Measurements from ENCODE around the gene DIP2C. TPM values are rescaled to one million over a fixed set of nuclear protein-coding genes. Genes with fewer than 3 reads are reported as not detected.
"Not testable (repeated sequence)": the region's sequence is repeated elsewhere in the genome, so short reads cannot be mapped to it uniquely, and the experiment has no call there.

Gene DIP2C
- total RNA-seq, 3 donors from 2014 or later: 8.0 to 72.0 (median 8.5) TPM

DNA sequence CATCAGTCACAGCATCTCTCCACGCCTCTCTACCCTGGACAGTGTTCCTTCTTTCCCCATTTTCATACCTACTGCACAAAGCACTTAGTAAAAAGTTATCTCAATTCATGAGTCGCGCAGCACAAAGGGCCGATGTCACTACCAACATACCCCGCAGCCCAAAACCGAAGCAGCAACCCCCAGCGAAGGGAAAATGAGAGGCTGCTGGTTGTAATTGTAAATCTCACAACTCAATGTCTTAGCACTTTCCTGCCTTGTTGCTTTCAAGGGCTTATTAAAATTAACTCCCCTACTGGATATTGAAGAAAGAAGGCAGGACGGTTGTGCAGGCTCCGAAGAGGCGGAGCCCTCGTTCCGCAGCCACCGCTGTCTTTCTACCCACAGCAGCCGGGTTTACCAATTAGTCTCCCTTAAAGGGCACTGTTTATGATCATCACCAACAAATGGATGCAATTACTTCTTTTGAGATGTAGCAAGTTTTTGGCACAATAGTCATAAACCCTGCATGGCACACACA lies 6.5 kb downstream of the DIP2C start:
- no peaks in the 10 kb centered on the region for H3K4me1 ChIP-seq (ENCODE audit: low read depth)
- intact Hi-C loops (cut with DNase I, micrococcal nuclease): loop anchor here in 1 of 2 donors (10.0 kb wide), 1 partner anchor 168 kb away; no protein-coding TSS in a partner anchor
- H3K9me3 ChIP-seq: no peaks in the 10 kb centered on the region
- ATAC-seq (no peak), DNase-seq (no peak)
- H3K36me3 ChIP-seq (ENCODE audit: low read depth): no peaks in the 10 kb centered on the region
- no peak overlapping the region for H3K4me3 ChIP-seq
- no peak for TF ChIP-seq CTCF (IDR thresholded peaks at IDR 0.05)

- Histone ChIP-seq H3K36me3 (ENCODE audit: low read depth) (no peaks in the 10 kb centered on the region), H3K9me3 (no peaks in the 10 kb centered on the region), H3K4me3 (no peak overlapping the region), H3K4me1 (ENCODE audit: low read depth) (no peaks in the 10 kb centered on the region)
- DNase-seq (peak in 1 of 3 donors; percentile 42), ATAC-seq (no peak)
- intact Hi-C loops (cut with DNase I, micrococcal nuclease): loop anchor here in 1 of 2 donors (10.0 kb wide), 1 partner anchor 167 kb away; no protein-coding TSS in a partner anchor
- no peak for TF ChIP-seq CTCF (IDR thresholded peaks at IDR 0.05)
Observed at GRCh38 chr10:681670-682318, 7.7 kb downstream of the DIP2C start.

- intact Hi-C loops (cut with DNase I, micrococcal nuclease): loop anchor here in 1 of 2 donors (10.0 kb wide), 1 partner anchor 166 kb away; no protein-coding TSS in a partner anchor
- H3K4me3 ChIP-seq: no peak overlapping the region
- no peaks in the 10 kb centered on the region for H3K36me3 ChIP-seq (ENCODE audit: low read depth)
- TF ChIP-seq CTCF (IDR thresholded peaks at IDR 0.05): no peak
- H3K9me3 ChIP-seq: no peaks in the 10 kb centered on the region
- DNase-seq (no peak), ATAC-seq (no peak)
- H3K4me1 ChIP-seq (ENCODE audit: low read depth): no peaks in the 10 kb centered on the region
Observed at GRCh38 chr10:680745-681144, 8.7 kb downstream of the DIP2C start.

GRCh38 chr10:680146-680545 lies 9.3 kb downstream of the DIP2C start:
- intact Hi-C loops (cut with DNase I, micrococcal nuclease): loop anchor here in 1 of 2 donors (10.0 kb wide), 1 partner anchor 165 kb away; no protein-coding TSS in a partner anchor
- no peak for DNase-seq
- no peak for TF ChIP-seq CTCF (IDR thresholded peaks at IDR 0.05)
- H3K9me3 ChIP-seq: no peaks in the 10 kb centered on the region
- H3K4me1 ChIP-seq (ENCODE audit: low read depth): no peaks in the 10 kb centered on the region
- no peak overlapping the region for H3K4me3 ChIP-seq
- H3K36me3 ChIP-seq (ENCODE audit: low read depth): no peaks in the 10 kb centered on the region
- no peak for ATAC-seq

GRCh38 chr10:679556-679955 lies 9.9 kb downstream of the DIP2C start:
- DNase-seq: no peak
- H3K36me3 ChIP-seq (ENCODE audit: low read depth): no peaks in the 10 kb centered on the region
- intact Hi-C loops (cut with DNase I, micrococcal nuclease): no loop called here
- no peaks in the 10 kb centered on the region for H3K9me3 ChIP-seq
- no peaks in the 10 kb centered on the region for H3K4me1 ChIP-seq (ENCODE audit: low read depth)
- no peak overlapping the region for H3K4me3 ChIP-seq
- ATAC-seq: no peak
- TF ChIP-seq CTCF (IDR thresholded peaks at IDR 0.05): no peak

GRCh38 chr10:678662-679005 lies 10.8 kb downstream of the DIP2C start:
- ATAC-seq; H3K4me3 ChIP-seq; H3K9me3 ChIP-seq; H3K4me1 ChIP-seq (ENCODE audit: low read depth); H3K36me3 ChIP-seq (ENCODE audit: low read depth); intact Hi-C loops (cut with DNase I, micrococcal nuclease); DNase-seq: not testable (repeated sequence)

Data from mucosa of descending colon (tissue), 3 donors.